Globus pallidus (tissue), 1 donor: Measurements from ENCODE around the gene MUC5AC.
"Not testable (repeated sequence)": the region's sequence is repeated elsewhere in the genome, so short reads cannot be mapped to it uniquely, and the experiment has no call there.

ENCODE experiments used
- DNase-seq: peaks from one replicate; pipeline ENCODE4 v3.0.0-alpha.2; 2015; ENCODE audit warnings: low spot score

MUC5AC gene

DNA sequence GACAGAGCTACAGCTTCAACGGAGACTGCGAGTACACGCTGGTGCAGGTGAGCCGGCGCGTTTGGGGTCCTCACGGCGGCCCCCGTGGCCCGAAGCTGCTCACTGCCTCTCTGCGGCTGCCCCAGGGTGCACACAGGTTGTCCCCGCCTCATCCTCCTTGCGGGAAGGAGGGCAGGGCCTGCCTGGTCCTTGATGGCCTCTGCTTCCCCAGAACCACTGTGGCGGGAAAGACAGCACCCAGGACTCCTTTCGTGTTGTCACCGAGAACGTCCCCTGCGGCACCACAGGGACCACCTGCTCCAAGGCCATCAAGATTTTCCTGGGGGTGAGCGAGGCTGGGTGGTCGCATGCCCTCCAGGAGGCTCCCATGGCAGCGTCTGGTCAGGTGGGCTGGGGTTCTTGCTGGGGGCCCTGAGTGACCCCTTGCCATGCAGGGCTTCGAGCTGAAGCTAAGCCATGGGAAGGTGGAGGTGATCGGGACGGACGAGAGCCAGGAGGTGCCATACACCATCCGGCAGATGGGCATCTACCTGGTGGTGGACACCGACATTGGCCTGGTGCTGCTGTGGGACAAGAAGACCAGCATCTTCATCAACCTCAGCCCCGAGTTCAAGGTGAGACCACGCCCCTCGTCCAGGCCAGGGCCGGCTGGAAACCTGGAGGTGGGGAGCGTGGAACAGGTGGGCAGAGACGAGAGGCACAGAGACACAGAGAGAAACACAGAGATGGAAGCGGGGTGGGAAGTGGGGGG is 19.4 kb downstream of the MUC5AC start:
- no peak for DNase-seq

DNA sequence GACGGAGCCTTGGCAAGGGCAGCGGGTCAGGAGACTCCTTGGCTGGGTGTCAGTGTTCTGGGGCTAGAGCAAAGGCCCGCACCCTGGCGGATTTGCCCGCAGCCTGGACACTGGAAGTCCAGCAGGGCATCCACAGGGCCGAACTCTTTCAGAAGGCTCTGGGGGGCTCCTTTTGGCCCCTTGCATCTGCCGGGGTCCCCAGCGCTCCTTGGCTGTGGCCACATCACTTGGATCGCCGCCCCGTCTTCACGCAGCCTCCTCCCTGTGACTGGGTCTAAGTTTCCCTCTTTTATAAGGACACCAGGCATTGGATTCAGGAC is 20.0 kb downstream of the MUC5AC start:
- DNase-seq, result no peak

- no peak for DNase-seq
Observed at GRCh38 chr11:1178201-1178885, 20.6 kb downstream of the MUC5AC start.

- no peak for DNase-seq
Observed at GRCh38 chr11:1178906-1179305, 21.2 kb downstream of the MUC5AC start.

DNA sequence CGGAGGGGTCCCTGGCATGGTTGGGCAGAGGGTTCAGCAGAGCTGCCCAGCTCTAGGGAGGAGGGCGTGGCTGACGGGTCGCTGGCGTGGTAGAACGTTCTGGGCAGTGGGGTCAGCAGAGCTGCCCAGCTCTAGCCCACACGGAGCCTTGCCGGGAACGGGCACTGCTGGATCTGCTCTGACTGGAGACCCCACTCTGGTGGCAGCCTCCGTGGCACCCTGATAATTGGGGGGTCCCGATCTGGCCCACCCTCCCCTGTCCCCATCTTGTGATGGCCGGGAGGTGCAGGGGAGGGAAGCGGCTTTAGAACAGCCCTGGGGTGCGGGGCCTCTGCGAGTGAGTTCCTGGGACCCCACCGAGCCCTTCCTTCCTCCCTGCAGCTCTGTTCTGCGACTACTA is 21.9 kb downstream of the MUC5AC start:
- no peak for DNase-seq

DNA sequence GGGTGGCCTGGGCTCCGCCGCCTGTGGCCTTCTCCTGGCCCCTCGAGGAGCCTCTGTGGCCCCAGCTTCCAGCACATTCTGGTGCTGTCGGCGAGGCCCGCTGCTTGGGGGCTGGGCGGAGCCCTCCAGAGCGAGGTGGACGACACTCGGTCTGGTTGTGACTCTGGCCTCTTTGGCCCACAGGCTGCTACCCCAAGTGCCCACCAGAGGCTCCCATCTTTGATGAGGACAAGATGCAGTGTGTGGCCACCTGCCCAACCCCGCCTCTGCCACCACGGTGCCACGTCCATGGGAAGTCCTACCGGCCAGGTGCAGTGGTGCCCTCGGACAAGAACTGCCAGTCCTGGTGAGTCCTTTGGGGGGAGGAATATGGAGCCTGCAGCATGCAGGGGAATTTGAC is 22.4 kb downstream of the MUC5AC start:
- no peak for DNase-seq

DNA sequence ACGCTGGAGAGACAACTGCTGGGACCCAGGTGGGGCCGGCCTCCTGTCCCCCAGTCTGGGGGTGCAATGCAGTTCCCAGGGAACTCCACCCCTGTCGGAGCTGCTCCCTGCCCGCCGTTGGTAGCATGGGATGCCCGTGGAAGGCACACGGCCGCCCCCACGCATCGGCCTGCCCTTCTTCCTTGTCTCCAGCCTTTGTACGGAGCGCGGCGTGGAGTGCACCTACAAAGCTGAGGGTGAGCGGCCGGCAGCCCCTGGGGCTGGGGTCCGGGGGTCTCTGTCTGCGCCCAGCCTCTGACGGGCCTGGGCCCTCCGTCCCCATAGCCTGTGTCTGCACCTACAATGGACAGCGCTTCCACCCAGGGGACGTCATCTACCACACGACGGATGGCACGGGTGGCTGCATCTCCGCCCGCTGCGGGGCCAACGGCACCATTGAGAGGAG is 23.2 kb downstream of the MUC5AC start:
- DNase-seq, result no peak

GRCh38 chr11:1181420-1181819 is 23.7 kb downstream of the MUC5AC start:
- DNase-seq, result no peak

DNA sequence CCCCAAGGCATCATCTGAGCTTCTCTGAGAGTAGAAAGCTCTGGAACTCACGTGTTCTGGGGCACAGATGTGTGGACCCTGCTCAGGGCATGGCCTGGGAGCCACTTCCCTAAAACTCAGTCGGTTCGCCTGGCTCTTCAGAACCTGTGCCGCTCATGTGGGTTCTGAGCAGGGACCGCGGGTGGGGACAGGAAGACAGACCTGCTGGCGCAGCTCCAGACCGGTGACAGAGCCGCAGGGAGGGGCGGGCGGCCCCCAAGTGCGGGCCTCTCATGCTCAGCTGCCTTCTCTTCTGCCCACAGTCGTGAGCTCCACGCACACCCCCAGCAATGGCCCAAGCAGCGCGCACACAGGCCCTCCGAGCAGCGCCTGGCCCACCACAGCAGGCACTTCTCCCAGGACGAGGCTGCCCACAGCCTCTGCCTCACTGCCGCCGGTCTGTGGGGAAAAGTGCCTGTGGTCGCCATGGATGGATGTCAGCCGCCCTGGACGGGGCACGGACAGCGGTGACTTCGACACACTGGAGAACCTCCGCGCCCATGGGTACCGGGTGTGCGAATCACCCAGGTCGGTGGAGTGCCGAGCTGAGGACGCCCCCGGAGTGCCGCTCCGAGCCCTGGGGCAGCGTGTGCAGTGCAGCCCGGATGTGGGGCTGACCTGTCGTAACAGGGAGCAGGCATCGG is 24.2 kb downstream of the MUC5AC start:
- no peak for DNase-seq

GRCh38 chr11:1184139-1184538 is 26.4 kb downstream of the MUC5AC start:
- DNase-seq, result not testable (repeated sequence)

DNA sequence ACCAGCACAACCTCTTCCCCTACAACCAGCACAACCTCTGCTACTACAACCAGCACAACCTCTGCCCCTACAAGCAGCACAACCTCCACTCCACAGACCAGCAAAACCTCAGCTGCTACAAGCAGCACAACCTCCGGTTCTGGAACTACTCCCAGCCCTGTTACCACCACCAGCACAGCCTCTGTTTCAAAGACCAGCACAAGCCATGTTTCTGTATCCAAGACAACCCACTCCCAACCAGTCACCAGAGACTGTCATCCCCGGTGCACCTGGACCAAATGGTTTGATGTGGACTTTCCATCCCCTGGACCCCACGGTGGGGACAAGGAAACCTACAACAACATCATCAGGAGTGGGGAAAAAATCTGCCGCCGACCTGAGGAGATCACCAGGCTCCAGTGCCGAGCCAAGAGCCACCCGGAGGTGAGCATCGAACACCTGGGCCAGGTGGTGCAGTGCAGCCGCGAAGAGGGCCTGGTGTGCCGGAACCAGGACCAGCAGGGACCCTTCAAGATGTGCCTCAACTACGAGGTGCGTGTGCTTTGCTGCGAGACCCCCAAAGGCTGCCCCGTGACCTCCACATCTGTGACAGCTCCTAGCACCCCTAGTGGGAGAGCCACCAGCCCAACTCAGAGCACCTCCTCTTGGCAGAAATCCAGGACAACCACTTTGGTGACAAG is 30.8 kb downstream of the MUC5AC start:
- DNase-seq, result not testable (repeated sequence)

- not testable (repeated sequence) for DNase-seq
Observed at GRCh38 chr11:1189816-1190215, 32.1 kb downstream of the MUC5AC start.

DNA sequence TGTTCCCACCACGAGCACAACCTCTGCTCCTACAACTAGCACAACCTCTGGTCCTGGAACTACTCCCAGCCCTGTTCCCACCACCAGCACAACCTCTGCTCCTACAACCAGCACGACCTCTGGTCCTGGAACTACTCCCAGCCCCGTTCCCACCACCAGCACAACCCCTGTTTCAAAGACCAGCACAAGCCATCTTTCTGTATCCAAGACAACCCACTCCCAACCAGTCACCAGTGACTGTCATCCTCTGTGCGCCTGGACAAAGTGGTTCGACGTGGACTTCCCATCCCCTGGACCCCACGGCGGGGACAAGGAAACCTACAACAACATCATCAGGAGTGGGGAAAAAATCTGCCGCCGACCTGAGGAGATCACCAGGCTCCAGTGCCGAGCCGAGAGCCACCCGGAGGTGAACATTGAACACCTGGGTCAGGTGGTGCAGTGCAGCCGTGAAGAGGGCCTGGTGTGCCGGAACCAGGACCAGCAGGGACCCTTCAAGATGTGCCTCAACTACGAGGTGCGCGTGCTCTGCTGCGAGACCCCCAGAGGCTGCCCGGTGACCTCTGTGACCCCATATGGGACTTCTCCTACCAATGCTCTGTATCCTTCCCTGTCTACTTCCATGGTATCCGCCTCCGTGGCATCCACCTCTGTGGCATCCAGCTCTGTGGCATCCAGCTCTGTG is 34.2 kb downstream of the MUC5AC start:
- DNase-seq, result not testable (repeated sequence)

- DNase-seq, result no peak
Observed at GRCh38 chr11:1192741-1193325, 35.1 kb downstream of the MUC5AC start.

- DNase-seq, result no peak
Observed at GRCh38 chr11:1193326-1194230, 35.8 kb downstream of the MUC5AC start.

- no peak for DNase-seq
Observed at GRCh38 chr11:1194231-1194976, 36.7 kb downstream of the MUC5AC start.

- no peak for DNase-seq
Observed at GRCh38 chr11:1194977-1195681, 37.4 kb downstream of the MUC5AC start.

DNA sequence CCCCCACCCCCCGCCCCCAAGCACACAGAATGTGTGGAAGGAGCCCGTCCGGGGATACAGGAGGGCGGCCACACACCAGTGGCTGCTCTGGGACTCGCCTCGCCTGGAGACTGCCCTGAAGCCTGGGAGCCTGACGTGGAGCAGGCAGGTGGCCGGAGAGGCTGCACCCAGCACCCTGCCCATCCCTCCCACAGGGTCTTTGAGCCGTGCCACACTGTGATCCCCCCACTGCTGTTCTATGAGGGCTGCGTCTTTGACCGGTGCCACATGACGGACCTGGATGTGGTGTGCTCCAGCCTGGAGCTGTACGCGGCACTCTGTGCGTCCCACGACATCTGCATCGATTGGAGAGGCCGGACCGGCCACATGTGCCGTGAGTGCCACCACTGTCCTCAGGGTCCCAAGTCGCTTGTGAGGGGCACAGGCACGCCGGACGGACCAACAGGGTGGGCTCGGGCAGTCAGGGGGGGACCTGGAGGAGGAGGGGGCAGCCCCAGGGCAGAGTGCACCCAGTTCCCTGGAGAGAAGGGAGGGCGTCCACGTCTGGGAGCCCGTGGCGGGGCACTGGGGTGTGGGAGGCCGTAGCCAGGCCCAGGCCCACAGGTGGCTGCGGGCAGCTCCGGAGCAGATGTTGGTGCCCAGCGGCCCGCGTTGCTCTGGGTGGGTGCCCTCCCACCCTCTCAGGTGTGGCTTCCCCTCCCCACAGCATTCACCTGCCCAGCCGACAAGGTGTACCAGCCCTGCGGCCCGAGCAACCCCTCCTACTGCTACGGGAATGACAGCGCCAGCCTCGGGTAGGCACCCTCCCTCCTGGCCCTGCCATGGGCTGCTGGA is 38.1 kb downstream of the MUC5AC start:
- no peak for DNase-seq
